ENCODE data around the gene TBX4.

The TBX4 gene

DNA sequence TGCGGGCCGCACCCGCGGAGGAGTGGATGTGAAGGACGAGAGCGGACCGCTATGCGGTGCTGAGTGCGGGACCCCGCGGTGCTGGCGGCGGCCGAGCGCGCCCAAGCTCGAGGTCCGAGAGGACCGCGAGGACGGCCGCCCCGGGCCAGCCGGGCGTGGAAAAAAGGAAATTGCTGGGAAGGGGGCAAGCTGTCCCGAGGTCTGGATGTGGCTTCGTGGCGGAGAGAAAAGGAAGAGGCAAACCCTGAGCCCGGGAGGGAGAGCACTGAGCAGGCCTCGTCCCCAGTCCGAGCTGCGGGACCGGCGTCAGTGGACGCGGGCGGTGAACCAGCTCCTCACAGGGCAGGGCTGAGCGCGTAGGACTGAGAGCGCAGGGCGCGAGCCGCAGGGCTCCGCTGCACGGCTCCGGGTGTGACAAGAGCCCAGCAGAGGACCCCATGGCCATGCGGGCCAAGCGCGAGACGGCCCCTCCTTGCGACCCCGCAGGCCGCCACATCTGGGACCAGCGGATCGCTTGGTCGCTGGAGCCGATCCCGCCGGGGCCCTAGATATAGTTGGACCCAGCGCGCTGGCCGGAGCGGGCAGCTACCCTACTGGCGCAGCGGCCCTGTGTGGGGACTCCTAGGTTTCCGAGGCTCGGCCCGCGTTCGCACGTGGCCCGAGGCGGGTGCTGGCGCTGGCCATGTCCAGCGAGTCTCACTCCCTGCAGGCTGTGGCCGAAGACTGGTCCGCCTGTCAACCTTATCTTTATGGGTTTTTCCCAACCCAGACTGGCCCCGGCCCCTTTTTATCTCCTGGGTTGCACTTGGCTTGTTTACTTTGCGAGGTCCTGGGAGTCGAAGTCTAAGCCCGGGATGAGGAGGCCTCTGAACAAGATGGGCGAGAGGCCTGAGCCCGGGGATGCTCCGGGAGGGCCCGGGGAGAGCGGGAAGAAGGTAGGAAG lies 2.4 kb downstream of the TBX4 start:
- Histone ChIP-seq H3K9me3 (ENCODE audit: low read depth, low read length) (no peaks in the 10 kb centered on the region), H3K9ac (ENCODE audit: insufficient read length) (no peak overlapping the region), H3K27ac (no peak overlapping the region), H3K4me3 (no peak overlapping the region), H3K36me3 (ENCODE audit: insufficient read depth, low read length) (no peaks in the 10 kb centered on the region)
- TF ChIP-seq EZH2 (IDR thresholded peaks at IDR 0.05) (no peak), POLR2AphosphoS5 (IDR thresholded peaks at IDR 0.05; ENCODE audit: borderline replicate concordance, low read depth, low read length) (no peak), FOXP2 (optimal IDR thresholded peaks at IDR 0.05; ENCODE audit: control extremely low read depth, extremely low read length, insufficient read depth) (no peak)
- DNase-seq (ENCODE audit: low read depth, low spot score): no peak

DNA sequence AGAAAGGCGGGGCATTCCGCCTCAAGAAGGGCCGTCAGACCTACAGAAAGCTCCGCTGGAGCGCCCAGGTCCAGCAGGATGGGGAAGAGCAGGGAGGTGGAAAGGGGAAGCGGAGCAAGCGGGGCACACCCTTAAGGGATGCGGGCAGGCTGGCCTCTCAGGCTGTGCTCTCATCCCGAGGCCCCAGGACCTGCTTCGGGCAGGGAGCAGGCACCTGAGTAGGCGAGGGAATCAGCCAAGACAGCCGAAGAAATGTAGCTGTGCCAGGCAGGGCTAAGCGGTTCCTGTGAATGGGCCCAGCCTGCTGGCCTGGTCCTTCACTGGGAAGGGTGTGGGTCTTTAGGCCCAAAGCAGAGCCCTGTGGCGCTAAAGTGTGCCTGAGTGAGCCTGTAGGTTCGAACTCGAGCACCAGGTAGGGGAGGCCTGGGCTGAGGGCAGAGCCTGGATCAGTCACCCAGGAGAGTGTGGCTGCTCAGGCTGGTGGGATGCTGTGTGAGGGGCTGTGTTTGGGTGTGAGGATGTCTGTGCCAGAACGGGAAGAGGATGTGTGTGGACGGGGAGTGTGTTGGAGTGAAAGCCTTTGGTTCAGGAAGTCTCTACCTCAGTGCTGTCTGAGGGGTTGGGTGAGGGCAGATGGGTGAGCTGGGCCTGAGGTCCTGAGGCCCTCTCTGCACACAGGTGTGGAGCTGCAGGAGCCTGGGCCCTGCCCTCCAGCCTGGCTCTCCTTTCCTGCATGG lies 3.3 kb downstream of the TBX4 start:
- H3K36me3 ChIP-seq (ENCODE audit: insufficient read depth, low read length): no peaks in the 10 kb centered on the region
- H3K27ac ChIP-seq: no peak overlapping the region
- DNase-seq (ENCODE audit: low read depth, low spot score): no peak
- no peaks in the 10 kb centered on the region for H3K9me3 ChIP-seq (ENCODE audit: low read depth, low read length)
- no peak for TF ChIP-seq FOXP2 (optimal IDR thresholded peaks at IDR 0.05; ENCODE audit: control extremely low read depth, extremely low read length, insufficient read depth)
- TF ChIP-seq POLR2AphosphoS5 (IDR thresholded peaks at IDR 0.05; ENCODE audit: borderline replicate concordance, low read depth, low read length): no peak
- no peak for TF ChIP-seq EZH2 (IDR thresholded peaks at IDR 0.05)
- no peak overlapping the region for H3K9ac ChIP-seq (ENCODE audit: insufficient read length)
- H3K4me3 ChIP-seq: no peak overlapping the region

DNA sequence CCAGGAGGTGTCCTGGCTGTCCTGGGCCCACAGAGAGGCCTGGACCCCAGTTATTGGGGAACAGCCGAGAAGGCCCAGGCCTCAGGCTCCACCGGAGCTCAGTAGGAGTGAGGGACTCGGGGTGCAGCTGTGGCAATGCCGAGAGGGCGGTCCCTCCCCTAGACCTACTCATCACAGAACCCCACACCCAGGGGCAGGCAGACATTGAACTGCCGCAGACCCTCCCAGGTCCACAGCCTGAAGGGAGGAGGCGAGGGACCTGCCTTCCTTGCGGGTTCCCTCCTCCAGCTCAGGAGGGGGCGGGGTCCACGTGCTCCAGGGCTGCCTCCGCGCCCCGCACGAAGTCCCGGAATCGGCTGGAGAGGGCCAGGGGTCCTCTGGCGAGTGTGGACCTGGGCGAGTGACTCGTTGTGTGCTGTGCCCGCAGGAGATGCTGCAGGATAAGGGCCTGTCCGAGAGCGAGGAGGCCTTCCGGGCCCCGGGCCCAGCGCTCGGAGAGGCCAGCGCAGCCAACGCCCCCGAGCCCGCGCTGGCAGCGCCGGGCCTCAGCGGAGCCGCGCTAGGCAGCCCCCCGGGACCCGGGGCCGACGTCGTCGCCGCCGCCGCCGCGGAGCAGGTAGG lies 3.9 kb downstream of the TBX4 start:
- H3K36me3 ChIP-seq (ENCODE audit: insufficient read depth, low read length): no peaks in the 10 kb centered on the region
- no peak overlapping the region for H3K9ac ChIP-seq (ENCODE audit: insufficient read length)
- no peak for DNase-seq (ENCODE audit: low read depth, low spot score)
- H3K27ac ChIP-seq: no peak overlapping the region
- H3K9me3 ChIP-seq (ENCODE audit: low read depth, low read length): no peaks in the 10 kb centered on the region
- TF ChIP-seq EZH2 (IDR thresholded peaks at IDR 0.05) (no peak), POLR2AphosphoS5 (IDR thresholded peaks at IDR 0.05; ENCODE audit: borderline replicate concordance, low read depth, low read length) (no peak), FOXP2 (optimal IDR thresholded peaks at IDR 0.05; ENCODE audit: control extremely low read depth, extremely low read length, insufficient read depth) (no peak)
- H3K4me3 ChIP-seq: no peak overlapping the region

DNA sequence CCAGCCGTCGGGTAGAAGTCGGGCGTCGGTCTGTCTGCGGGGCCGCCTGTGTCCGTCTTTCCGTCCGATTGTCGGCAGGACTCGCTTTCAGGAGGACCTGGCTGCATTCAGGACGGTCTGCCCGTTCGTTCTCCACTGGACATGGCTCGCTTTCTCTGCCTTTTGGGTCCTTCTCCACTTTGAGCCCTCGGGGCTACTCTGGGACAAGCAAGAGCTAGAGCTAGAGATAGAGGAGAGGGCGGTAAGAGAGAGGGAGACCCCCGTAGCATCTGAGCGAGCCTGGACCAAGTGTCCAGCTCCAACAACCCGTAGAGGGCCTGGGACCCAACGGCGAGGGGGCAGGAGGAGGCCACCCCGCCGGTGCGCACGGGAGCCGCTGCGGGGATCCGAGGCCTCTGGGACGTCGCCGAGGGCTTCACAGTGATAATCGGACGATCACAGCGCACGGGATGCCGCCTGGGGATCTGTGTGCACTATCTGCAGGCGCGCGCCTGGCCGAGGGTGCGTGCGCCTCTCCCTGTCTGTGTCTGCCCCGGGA lies 4.5 kb downstream of the TBX4 start:
- TF ChIP-seq POLR2AphosphoS5 (IDR thresholded peaks at IDR 0.05; ENCODE audit: borderline replicate concordance, low read depth, low read length) (no peak), EZH2 (IDR thresholded peaks at IDR 0.05) (no peak), FOXP2 (optimal IDR thresholded peaks at IDR 0.05; ENCODE audit: control extremely low read depth, extremely low read length, insufficient read depth) (no peak)
- DNase-seq (ENCODE audit: low read depth, low spot score): no peak
- Histone ChIP-seq H3K36me3 (ENCODE audit: insufficient read depth, low read length) (no peaks in the 10 kb centered on the region), H3K4me3 (no peak overlapping the region), H3K9me3 (ENCODE audit: low read depth, low read length) (no peaks in the 10 kb centered on the region), H3K9ac (ENCODE audit: insufficient read length) (no peak overlapping the region), H3K27ac (no peak overlapping the region)

DNA sequence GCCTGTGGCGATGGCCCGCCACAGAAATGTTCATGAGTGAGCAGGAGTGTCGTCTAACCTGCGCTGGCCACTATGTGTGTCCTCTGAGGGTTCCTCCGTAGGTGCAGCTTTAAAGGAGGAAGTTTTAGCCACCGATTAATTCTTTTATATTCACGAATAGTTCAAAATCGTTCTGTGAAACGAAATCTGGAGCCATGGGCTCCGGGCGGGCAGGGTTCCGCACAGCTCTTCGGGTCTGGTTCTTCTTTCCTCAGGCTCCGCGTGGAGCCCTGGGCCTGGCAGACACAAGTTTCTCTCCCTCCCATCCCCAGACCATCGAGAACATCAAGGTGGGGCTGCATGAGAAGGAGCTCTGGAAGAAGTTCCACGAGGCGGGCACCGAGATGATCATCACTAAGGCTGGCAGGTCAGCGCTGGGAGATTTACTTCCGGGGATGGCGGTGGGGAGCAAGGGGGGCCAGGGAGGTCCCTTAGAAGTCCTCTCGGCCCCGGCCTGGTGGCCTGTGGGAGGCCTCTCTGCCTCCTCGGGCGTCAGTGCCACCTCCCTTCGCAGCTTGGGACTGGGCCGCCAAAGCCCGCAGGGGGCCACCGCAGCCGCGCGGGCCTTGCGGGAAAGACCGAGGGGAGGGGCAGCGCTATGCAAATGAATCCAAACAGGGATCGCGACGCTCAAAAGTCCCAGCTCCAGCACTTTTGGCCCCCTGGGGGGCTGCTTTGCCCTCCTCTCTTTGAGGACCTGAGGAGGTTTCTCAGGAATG lies 5.2 kb downstream of the TBX4 start:
- Histone ChIP-seq H3K9ac (ENCODE audit: insufficient read length) (no peak overlapping the region), H3K4me3 (peak overlapping the region; percentile 68), H3K36me3 (ENCODE audit: insufficient read depth, low read length) (no peaks in the 10 kb centered on the region), H3K9me3 (ENCODE audit: low read depth, low read length) (no peaks in the 10 kb centered on the region), H3K27ac (no peak overlapping the region)
- peak; percentile 11 for TF ChIP-seq FOXP2 (optimal IDR thresholded peaks at IDR 0.05; ENCODE audit: control extremely low read depth, extremely low read length, insufficient read depth)
- no peak for TF ChIP-seq POLR2AphosphoS5 (IDR thresholded peaks at IDR 0.05; ENCODE audit: borderline replicate concordance, low read depth, low read length)
- TF ChIP-seq EZH2 (IDR thresholded peaks at IDR 0.05): no peak
- DNase-seq (ENCODE audit: low read depth, low spot score): no peak

DNA sequence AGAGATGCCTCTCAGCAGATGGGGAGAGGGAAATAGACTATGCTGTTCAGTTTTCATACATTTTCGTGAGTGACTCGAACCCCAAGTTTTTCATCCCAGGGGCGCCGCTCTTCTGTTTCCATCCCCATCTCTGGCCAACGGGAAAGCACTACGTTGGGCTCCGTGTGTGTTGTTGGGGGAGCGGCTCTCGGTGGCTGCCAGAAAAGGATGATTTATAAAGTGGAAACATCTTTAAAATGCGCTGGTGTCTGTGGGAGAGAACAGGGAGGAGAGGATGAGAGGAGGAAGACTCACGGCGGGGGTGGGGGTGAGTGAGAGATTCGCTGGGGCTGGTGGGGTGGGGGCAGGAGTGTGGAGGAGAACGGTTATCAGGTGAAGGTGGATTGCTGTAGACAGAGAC lies 5.8 kb downstream of the TBX4 start:
- H3K36me3 ChIP-seq (ENCODE audit: insufficient read depth, low read length): no peaks in the 10 kb centered on the region
- TF ChIP-seq EZH2 (IDR thresholded peaks at IDR 0.05) (no peak), FOXP2 (optimal IDR thresholded peaks at IDR 0.05; ENCODE audit: control extremely low read depth, extremely low read length, insufficient read depth) (no peak), POLR2AphosphoS5 (IDR thresholded peaks at IDR 0.05; ENCODE audit: borderline replicate concordance, low read depth, low read length) (no peak)
- DNase-seq (ENCODE audit: low read depth, low spot score): no peak
- no peak overlapping the region for H3K9ac ChIP-seq (ENCODE audit: insufficient read length)
- H3K9me3 ChIP-seq (ENCODE audit: low read depth, low read length): no peaks in the 10 kb centered on the region
- H3K4me3 ChIP-seq: peak overlapping the region; percentile 68
- H3K27ac ChIP-seq: no peak overlapping the region

DNA sequence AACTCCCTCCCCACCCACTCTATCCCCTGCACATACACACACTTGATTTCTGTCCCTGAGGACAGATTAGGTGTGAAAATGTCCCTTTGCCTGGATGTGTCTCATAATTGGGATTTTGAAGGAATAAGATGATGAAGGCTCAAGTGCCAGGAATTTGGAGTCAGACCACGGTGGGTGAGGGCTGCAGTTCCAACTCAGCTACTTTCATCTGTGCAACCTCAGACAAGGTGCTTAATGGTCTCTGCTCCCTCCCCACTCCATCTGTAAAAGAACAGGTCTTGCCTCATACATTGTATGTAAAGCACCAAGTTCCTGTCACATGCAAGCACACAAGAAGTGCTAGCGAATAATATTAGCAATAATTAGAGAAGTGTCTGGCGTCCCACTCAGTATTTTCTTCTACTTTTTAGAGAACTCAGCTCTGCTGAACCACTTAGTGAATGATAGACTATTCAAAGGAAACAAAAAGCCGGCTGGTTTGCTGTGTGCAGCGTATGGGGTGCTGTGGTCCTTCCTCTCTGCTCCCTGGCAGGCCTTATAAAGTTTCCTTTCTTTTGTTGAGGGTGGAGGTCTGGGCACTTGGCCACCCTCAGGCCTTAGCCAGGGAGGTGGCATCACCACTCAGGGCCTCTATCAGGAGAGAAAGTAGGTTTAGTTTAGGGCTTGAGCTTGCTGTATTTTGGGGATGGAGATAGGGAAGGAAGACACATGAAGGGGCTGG lies 6.4 kb downstream of the TBX4 start:
- DNase-seq (ENCODE audit: low read depth, low spot score): no peak
- Histone ChIP-seq H3K4me3 (no peak overlapping the region), H3K36me3 (ENCODE audit: insufficient read depth, low read length) (no peaks in the 10 kb centered on the region), H3K27ac (no peak overlapping the region), H3K9me3 (ENCODE audit: low read depth, low read length) (no peaks in the 10 kb centered on the region), H3K9ac (ENCODE audit: insufficient read length) (no peak overlapping the region)
- no peak for TF ChIP-seq FOXP2 (optimal IDR thresholded peaks at IDR 0.05; ENCODE audit: control extremely low read depth, extremely low read length, insufficient read depth)
- TF ChIP-seq POLR2AphosphoS5 (IDR thresholded peaks at IDR 0.05; ENCODE audit: borderline replicate concordance, low read depth, low read length): no peak
- TF ChIP-seq EZH2 (IDR thresholded peaks at IDR 0.05): no peak
